ENCODE results near the gene LRRC51.

GRCh38 chr11:72139500-72139899 lies 58.9 kb downstream of the LRRC51 start:
- no peak for TF ChIP-seq CTCF (IDR thresholded peaks at IDR 0.05)
- TF ChIP-seq POLR2A (IDR thresholded peaks at IDR 0.05), result no peak

Measured in uterus (tissue), 2 donors.